Ishikawa (cell line): ENCODE measurements around the gene NCEH1.

Source experiments
- CEBPB ChIP-seq: IDR thresholded peaks from 2 replicates; pipeline ENCODE4 v1.6.1; 2012
- CREB1 ChIP-seq: IDR thresholded peaks from 2 replicates; pipeline ENCODE4 v1.6.1; 2012; ENCODE audit warnings: low read depth
- EGR1 ChIP-seq: IDR thresholded peaks from 2 replicates; pipeline ENCODE4 v1.6.1; 2012
- EP300 ChIP-seq: IDR thresholded peaks from 2 replicates; pipeline ENCODE4 v1.6.1; 2012; ENCODE audit warnings: borderline replicate concordance
- FOXM1 ChIP-seq: IDR thresholded peaks from 2 replicates; pipeline ENCODE4 v1.6.1; 2012; ENCODE audit warnings: low read depth, borderline replicate concordance
- MAX ChIP-seq: IDR thresholded peaks from 2 replicates; pipeline ENCODE4 v1.6.1; 2012
- NFIC ChIP-seq: IDR thresholded peaks from 2 replicates; pipeline ENCODE4 v1.6.1; 2012
- RAD21 ChIP-seq: IDR thresholded peaks from 2 replicates; pipeline ENCODE4 v1.6.1; 2012; ENCODE audit warnings: low read depth
- REST ChIP-seq: IDR thresholded peaks from 2 replicates; pipeline ENCODE4 v1.6.1; 2012; ENCODE audit warnings: low read depth, mild to moderate bottlenecking
- TAF1 ChIP-seq: IDR thresholded peaks from 2 replicates; pipeline ENCODE4 v1.6.1; 2012; ENCODE audit warnings: low read depth, mild to moderate bottlenecking
- TCF12 ChIP-seq: IDR thresholded peaks from 2 replicates; pipeline ENCODE4 v1.6.1; 2012; ENCODE audit warnings: low read depth
- TEAD4 ChIP-seq: IDR thresholded peaks from 2 replicates; pipeline ENCODE4 v1.6.1; 2012
- USF1 ChIP-seq: IDR thresholded peaks from 2 replicates; pipeline ENCODE4 v1.6.1; 2012
- YY1 ChIP-seq: IDR thresholded peaks from 2 replicates; pipeline ENCODE4 v1.6.1; 2012; ENCODE audit warnings: low read depth
- ZBTB7A ChIP-seq: IDR thresholded peaks from 2 replicates; pipeline ENCODE4 v1.6.1; 2012; ENCODE audit warnings: low read depth

Gene NCEH1

GRCh38 chr3:172581757-172582166, 129.1 kb downstream of the NCEH1 start:
- TF ChIP-seq REST (no peak), TCF12 (no peak), USF1 (no peak), RAD21 (no peak)

GRCh38 chr3:172580680-172581401, 130.0 kb downstream of the NCEH1 start:
- no peak for TF ChIP-seq YY1
- no peak for TF ChIP-seq CREB1
- TF ChIP-seq CEBPB, result no peak
- TF ChIP-seq MAX, result no peak
- no peak for TF ChIP-seq NFIC
- TF ChIP-seq TAF1, result no peak
- TF ChIP-seq EP300, result no peak
- no peak for TF ChIP-seq REST
- TF ChIP-seq FOXM1, result no peak
- TF ChIP-seq TEAD4, result no peak
- TF ChIP-seq USF1, result no peak
- no peak for TF ChIP-seq ZBTB7A
- no peak for TF ChIP-seq RAD21
- TF ChIP-seq EGR1, result no peak
- TF ChIP-seq TCF12, result no peak
